NT2/D1 (cell line): ENCODE data around the gene MCCD1.

Experiments used
- DNase-seq: peaks from one replicate; pipeline ENCODE4 v3.0.0-alpha.2; 2011; ENCODE audit warnings: low read depth, low spot score
- H3K27me3 ChIP-seq: 2 replicates; pipeline ENCODE4 v1.6.0; 2011; ENCODE audit warnings: mild to moderate bottlenecking; ENCODE audit not compliant: insufficient read length, insufficient read depth
- H3K36me3 ChIP-seq: 2 replicates; pipeline ENCODE4 v1.6.1; 2011; ENCODE audit warnings: mild to moderate bottlenecking, low read length, mixed read lengths; ENCODE audit not compliant: insufficient read depth, insufficient read length
- H3K4me1 ChIP-seq: 2 replicates; pipeline ENCODE4 v1.5.1; 2011; ENCODE audit not compliant: insufficient read depth, insufficient read length
- H3K4me3 ChIP-seq: 2 replicates; pipeline ENCODE4 v1.5.1; 2011; ENCODE audit warnings: low read depth; ENCODE audit not compliant: insufficient read length
- H3K9ac ChIP-seq: 2 replicates; pipeline ENCODE4 v1.6.0; 2011; ENCODE audit warnings: low read depth; ENCODE audit not compliant: insufficient read length
- H3K9me3 ChIP-seq: 2 replicates; pipeline ENCODE4 v1.5.1; 2011; ENCODE audit warnings: mild to moderate bottlenecking, low read length; ENCODE audit not compliant: insufficient read depth
- SUZ12 ChIP-seq: IDR thresholded peaks from 2 replicates; pipeline ENCODE4 v1.6.1; 2011; ENCODE audit not compliant: insufficient read length, insufficient read depth; ENCODE audit errors: extremely low read depth
- YY1 ChIP-seq: IDR thresholded peaks from 2 replicates; pipeline ENCODE4 v1.6.1; 2011; ENCODE audit not compliant: insufficient read length, insufficient read depth
- ZNF274 ChIP-seq: IDR thresholded peaks from 2 replicates; pipeline ENCODE4 v1.6.1; 2011; ENCODE audit warnings: mild to moderate bottlenecking, low read depth, low read length

Gene MCCD1

GRCh38 chr6:31576897-31577578, 48.3 kb downstream of the MCCD1 start:
- no peak overlapping the region for H3K9ac ChIP-seq
- no peak for DNase-seq

GRCh38 chr6:31577579-31577966, 48.8 kb downstream of the MCCD1 start:
- Histone ChIP-seq H3K4me3 (no peak overlapping the region), H3K9ac (no peak overlapping the region), H3K27me3 (no peaks in the 10 kb centered on the region), H3K4me1 (peaks cover 16% of the 10 kb centered on the region), H3K36me3 (peaks cover 3% of the 10 kb centered on the region), H3K9me3 (no peaks in the 10 kb centered on the region)
- TF ChIP-seq ZNF274 = no peak
- TF ChIP-seq SUZ12 = no peak
- no peak for TF ChIP-seq YY1
- DNase-seq = no peak

More at GRCh38 chr6:31576897-31577578, 48.3 kb downstream of the MCCD1 start:
- peaks cover 18% of the 10 kb centered on the region for H3K4me1 ChIP-seq
- H3K27me3 ChIP-seq = no peaks in the 10 kb centered on the region
- no peak for TF ChIP-seq YY1
- no peak for TF ChIP-seq SUZ12
- TF ChIP-seq ZNF274 = no peak
- H3K4me3 ChIP-seq = no peak overlapping the region
- peaks cover 3% of the 10 kb centered on the region for H3K36me3 ChIP-seq
- no peaks in the 10 kb centered on the region for H3K9me3 ChIP-seq

GRCh38 chr6:31578184-31579118, 49.7 kb downstream of the MCCD1 start:
- Histone ChIP-seq H3K4me3 (no peak overlapping the region), H3K9ac (no peak overlapping the region), H3K4me1 (peaks cover 13% of the 10 kb centered on the region), H3K27me3 (no peaks in the 10 kb centered on the region), H3K36me3 (peaks cover 3% of the 10 kb centered on the region), H3K9me3 (no peaks in the 10 kb centered on the region)
- TF ChIP-seq SUZ12 = no peak
- no peak for DNase-seq

GRCh38 chr6:31579119-31579505, 50.4 kb downstream of the MCCD1 start:
- Histone ChIP-seq H3K4me1 (peaks cover 13% of the 10 kb centered on the region), H3K36me3 (peaks cover 3% of the 10 kb centered on the region), H3K9me3 (no peaks in the 10 kb centered on the region), H3K4me3 (no peak overlapping the region), H3K9ac (no peak overlapping the region), H3K27me3 (no peaks in the 10 kb centered on the region)
- no peak for DNase-seq
- TF ChIP-seq ZNF274 = no peak
- TF ChIP-seq SUZ12 = no peak
- TF ChIP-seq YY1 = no peak
